ENCODE results near the gene VSIG1.

DNA sequence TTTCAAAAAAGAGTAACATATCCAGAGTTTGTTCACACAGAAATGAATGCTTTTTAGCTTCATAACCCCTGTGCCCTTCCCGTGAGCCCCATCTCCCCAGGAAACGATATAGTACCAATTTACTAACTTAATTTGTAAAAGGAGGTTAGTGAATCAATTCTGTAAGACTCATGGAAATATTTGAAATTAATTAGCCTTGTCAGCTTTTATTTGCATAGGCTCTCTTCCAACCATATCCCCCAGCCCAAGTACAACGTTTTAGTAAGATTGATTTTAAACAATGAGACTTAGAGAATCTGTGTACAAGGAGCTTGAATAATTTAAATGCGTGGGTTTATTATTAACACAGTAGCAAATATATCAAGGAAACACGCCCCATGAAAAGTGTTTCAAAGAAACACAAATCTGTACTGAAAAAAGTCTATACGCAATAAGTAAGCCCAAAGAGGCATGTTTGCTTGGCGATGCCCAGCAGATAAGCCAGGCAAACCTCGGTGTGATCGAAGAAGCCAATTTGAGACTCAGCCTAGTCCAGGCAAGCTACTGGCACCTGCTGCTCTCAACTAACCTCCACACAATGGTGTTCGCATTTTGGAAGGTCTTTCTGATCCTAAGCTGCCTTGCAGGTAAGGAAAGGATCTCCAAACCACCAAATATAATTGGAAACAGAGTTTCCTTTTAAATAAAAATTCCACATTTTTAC, at the start of gene VSIG1:
- TF ChIP-seq CTCF (IDR thresholded peaks at IDR 0.05; ENCODE audit: low read depth, low read length, missing input control) (no peak), TAF1 (conservative IDR thresholded peaks at IDR 0.05) (no peak), YY1 (IDR thresholded peaks at IDR 0.05) (no peak), ATF3 (IDR thresholded peaks at IDR 0.05) (no peak)

Data from liver (tissue), 3 donors.